Calu3 (cell line): ENCODE results near the gene STX18. TPM values are rescaled to one million over a fixed set of nuclear protein-coding genes. Genes with fewer than 3 reads are reported as not detected.

ENCODE experiments used
- BruUV-seq: library from RNA; stranded (reverse); fragments of 400-500 nt; replicated peaks from 2 replicates; lab custom pipeline; 2021; lab: Mats Ljungman, UMichigan
- CTCF ChIA-PET: fragments of 300-600 bp; sonication (Branson Sonifier 250); formaldehyde crosslinking; loops from one replicate; lab custom pipeline; 2022; ENCODE audit warnings: antibody characterized with exemption; lab: Charles Lee
- DNase-seq: peaks from one replicate; pipeline ENCODE4 v3.0.0; 2022
- H3K27ac Mint-ChIP-seq: one replicate; pipeline ENCODE4 v1.8.0; 2022; ENCODE audit warnings: mixed read lengths; ENCODE audit not compliant: unreplicated experiment
- H3K27me3 Mint-ChIP-seq: one replicate; pipeline ENCODE4 v1.8.0; 2022; ENCODE audit warnings: mixed read lengths; ENCODE audit not compliant: unreplicated experiment
- H3K36me3 Mint-ChIP-seq: one replicate; pipeline ENCODE4 v1.8.0; 2022; ENCODE audit warnings: mild to moderate bottlenecking, moderate library complexity, mixed read lengths; ENCODE audit not compliant: insufficient read depth, unreplicated experiment
- H3K4me1 Mint-ChIP-seq: one replicate; pipeline ENCODE4 v1.8.0; 2022; ENCODE audit warnings: mild to moderate bottlenecking, low read depth, mixed read lengths; ENCODE audit not compliant: unreplicated experiment
- H3K4me3 Mint-ChIP-seq: one replicate; pipeline ENCODE4 v1.8.0; 2022; ENCODE audit warnings: mild to moderate bottlenecking, low read depth, moderate library complexity, mixed read lengths; ENCODE audit not compliant: unreplicated experiment
- H3K9me3 Mint-ChIP-seq: one replicate; pipeline ENCODE4 v1.8.0; 2022; ENCODE audit warnings: low read depth, mixed read lengths; ENCODE audit not compliant: unreplicated experiment
- CTCF ChIP-seq: fragments of 200-600 bp; IDR thresholded peaks from one replicate; pipeline ENCODE4 v1.8.0; 2022; ENCODE audit warnings: antibody characterized with exemption; ENCODE audit not compliant: unreplicated experiment
- intact Hi-C: fragments of 100-400 bp; cut with micrococcal nuclease; formaldehyde crosslinking; loops from one replicate; pipeline ENCODE4 v1.10.0; 2022; ENCODE audit not compliant: unreplicated experiment
- total RNA-seq: library from RNA; stranded (reverse); gene quantifications from 2 replicates; pipeline ENCODE4 v1.2.3, GENCODE V29; 2022

Gene STX18
- total RNA-seq, 1 experiment from 2014 or later = 27.3 TPM

- Mint-ChIP-seq H3K36me3 (no peaks in the 10 kb centered on the region), H3K4me1 (peaks cover 12% of the 10 kb centered on the region), H3K4me3 (no peak overlapping the region), H3K27ac (no peak overlapping the region), H3K9me3 (no peaks in the 10 kb centered on the region), H3K27me3 (no peaks in the 10 kb centered on the region)
- CTCF ChIA-PET = interaction anchor here (1.4 kb wide), 1 partner anchor 8 kb away, joined by 6 read pairs; no protein-coding TSS in a partner anchor
- no TSS peak for BruUV-seq
- intact Hi-C loops = no loop called here
- no peak for TF ChIP-seq CTCF
- DNase-seq = no peak
These were observed 51.0 kb downstream of the STX18 start for GRCh38 chr4:4490816-4491215.

GRCh38 chr4:4490041-4490440 lies 51.8 kb downstream of the STX18 start:
- no peak for DNase-seq
- H3K27me3 Mint-ChIP-seq = no peaks in the 10 kb centered on the region
- TF ChIP-seq CTCF = no peak
- H3K27ac Mint-ChIP-seq = no peak overlapping the region
- CTCF ChIA-PET = interaction anchor here (0.6 to 1.4 kb wide), 2 partner anchors 9 to 353 kb away, joined by 3 to 6 read pairs; no protein-coding TSS in a partner anchor
- intact Hi-C loops = no loop called here
- no peak overlapping the region for H3K4me3 Mint-ChIP-seq
- no TSS peak for BruUV-seq
- no peaks in the 10 kb centered on the region for H3K36me3 Mint-ChIP-seq
- H3K4me1 Mint-ChIP-seq = peaks cover 12% of the 10 kb centered on the region
- no peaks in the 10 kb centered on the region for H3K9me3 Mint-ChIP-seq

GRCh38 chr4:4488405-4489404 lies 53.1 kb downstream of the STX18 start:
- H3K36me3 Mint-ChIP-seq = no peaks in the 10 kb centered on the region
- no peak for TF ChIP-seq CTCF
- intact Hi-C loops = loop anchor here (1.0 to 5.0 kb wide), 3 partner anchors 11 to 394 kb away; no protein-coding TSS in a partner anchor
- H3K9me3 Mint-ChIP-seq = no peaks in the 10 kb centered on the region
- CTCF ChIA-PET = interaction anchor here (1.0 to 1.4 kb wide), 3 partner anchors 11 to 391 kb away, joined by 3 to 4 read pairs (median 3); no protein-coding TSS in a partner anchor
- H3K4me1 Mint-ChIP-seq = no peaks in the 10 kb centered on the region
- DNase-seq = peak; percentile 71
- no peak overlapping the region for H3K27ac Mint-ChIP-seq
- BruUV-seq = no TSS peak
- H3K4me3 Mint-ChIP-seq = no peak overlapping the region
- no peaks in the 10 kb centered on the region for H3K27me3 Mint-ChIP-seq

GRCh38 chr4:4486969-4487368 lies 54.9 kb downstream of the STX18 start:
- no peaks in the 10 kb centered on the region for H3K9me3 Mint-ChIP-seq
- H3K4me3 Mint-ChIP-seq = no peak overlapping the region
- H3K4me1 Mint-ChIP-seq = peaks cover 8% of the 10 kb centered on the region
- CTCF ChIA-PET = no interaction called here
- no TSS peak for BruUV-seq
- TF ChIP-seq CTCF = no peak
- DNase-seq = no peak
- no peak overlapping the region for H3K27ac Mint-ChIP-seq
- H3K27me3 Mint-ChIP-seq = no peaks in the 10 kb centered on the region
- H3K36me3 Mint-ChIP-seq = no peaks in the 10 kb centered on the region
- intact Hi-C loops = loop anchor here (5.0 kb wide), 1 partner anchor 395 kb away; no protein-coding TSS in a partner anchor
